Adrenal gland (tissue), 12 donors: ENCODE data around the gene RPS6KA5. TPM values are rescaled to one million over a fixed set of nuclear protein-coding genes. Genes with fewer than 3 reads are reported as not detected.
"Not testable (repeated sequence)": the region's sequence is repeated elsewhere in the genome, so short reads cannot be mapped to it uniquely, and the experiment has no call there.

Experiments
- DNase-seq, 7 donors: peaks; one replicate each; pipeline ENCODE4 v3.0.0-alpha.2; 2019 to 2020
- H3K27ac ChIP-seq, 5 donors: fragments of 200-600 bp; sonication (generic) in 4 of 5; 1 replicate in 3 of 5; 2 replicates in 2 of 5; pipeline versions ENCODE4 v1.5.1 to v1.8.0; 2016 to 2020; ENCODE audit warnings: mild to moderate bottlenecking in 1 of 5
- H3K27me3 ChIP-seq: fragments of 200-600 bp; 2 replicates; pipeline ENCODE4 v1.8.0; 2021
- H3K36me3 ChIP-seq, 2 donors: fragments of 200-600 bp; replicated peaks in 1 of 2; 1 replicate in 1 of 2; 2 replicates in 1 of 2; pipeline versions ENCODE4 v1.5.1 to v1.8.0; 2018 to 2022
- H3K4me1 ChIP-seq, 2 donors: fragments of 200-600 bp; replicated peaks in 1 of 2; 1 replicate in 1 of 2; 2 replicates in 1 of 2; pipeline versions ENCODE4 v1.5.1 to v1.8.0; 2018 to 2021
- H3K4me3 ChIP-seq, 4 donors: fragments of 200-600 bp; sonication (generic) in 3 of 4; one replicate each; pipeline ENCODE4 v1.5.1; 2016 to 2018
- H3K9me3 ChIP-seq, 3 donors: fragments of 200-600 bp; sonication (generic) in 1 of 3; replicated peaks in 1 of 3; 1 replicate in 2 of 3; 2 replicates in 1 of 3; pipeline versions ENCODE4 v1.5.1 to v1.8.0; 2016 to 2021
- POLR2A ChIP-seq, 2 donors: fragments of 450-650 bp; IDR thresholded peaks; one replicate each; pipeline ENCODE4 v1.6.1; 2017; ENCODE audit warnings: antibody characterized with exemption in 2 of 2, mild to moderate bottlenecking in 2 of 2, moderate library complexity in 1 of 2
- WGBS, 4 donors: extraction: QIAGEN DNeasy Blood & Tissue Kit in 2 of 4; methylation state at CpG; one replicate each; pipeline versions ENCODE4 v1.1.5 to v1.1.7; 2013 to 2017; 5-methylcytosine and 5-hydroxymethylcytosine counted together
- intact Hi-C, 2 donors: fragments of 100-400 bp; cut with DNase I; formaldehyde crosslinking; loops; one replicate each; pipeline versions ENCODE4 v1.14.1 to v1.15.0; 2022 to 2023
- polyA plus RNA-seq, 3 donors: library from polyadenylated mRNA; stranded (reverse); fragments of 200-250 nt in 2 of 3; fragments of 350-450 nt in 1 of 3; fragmentation: Illumina TruSeq in 1 of 3; extraction: RNeasy Lipid Tissue Mini Kit (QIAGEN cat#74804) in 1 of 3; gene quantifications; one replicate each; pipeline ENCODE4 v1.2.3, GENCODE V29; 2013 to 2014
- total RNA-seq, 9 donors: library from RNA; depleted of rRNA in 4 of 9; stranded (reverse); fragments of >200 nt in 4 of 9; fragments of 120-200 nt in 1 of 9; fragmentation: NEBNext Ultra II Directional in 1 of 9; extraction: Animal tissue kit (Norgen Biotek cat#: 25700) in 1 of 9; gene quantifications; one replicate each; pipeline versions ENCODE4 v1.1.0 to v1.2.4, GENCODE V29; 2013 to 2023
- TF ChIP-seq, protein P1 (sequence below), 6 experiments: fragments of 450-650 bp in 4 of 6; fragments of 200-600 bp in 2 of 6; sonication (generic) in 1 of 6; IDR thresholded peaks; 1 replicate in 5 of 6; 2 replicates in 1 of 6; pipeline versions ENCODE4 v1.5.1 to v1.8.0; 2016 to 2021; ENCODE audit warnings: antibody characterized with exemption in 6 of 6, mild to moderate bottlenecking in 2 of 6, moderate library complexity in 1 of 6
- donor health status: healthy with polysubstance abuse.
- donor health status: Bipolar disorder and iron deficiency.
- donor health status: DM: yes; HTN: yes; CAD: no.
- donor health status: DM: no; HTN: no; CAD: no.
- donor health status: DM: no; HTN: no; CAD: no.
- donor health status: DM: yes; HTN: yes; CAD: no.

RPS6KA5 gene
- total and polyA plus RNA-seq, 12 donors, result 0.27 to 5.5 (median 1.8) TPM

DNA sequence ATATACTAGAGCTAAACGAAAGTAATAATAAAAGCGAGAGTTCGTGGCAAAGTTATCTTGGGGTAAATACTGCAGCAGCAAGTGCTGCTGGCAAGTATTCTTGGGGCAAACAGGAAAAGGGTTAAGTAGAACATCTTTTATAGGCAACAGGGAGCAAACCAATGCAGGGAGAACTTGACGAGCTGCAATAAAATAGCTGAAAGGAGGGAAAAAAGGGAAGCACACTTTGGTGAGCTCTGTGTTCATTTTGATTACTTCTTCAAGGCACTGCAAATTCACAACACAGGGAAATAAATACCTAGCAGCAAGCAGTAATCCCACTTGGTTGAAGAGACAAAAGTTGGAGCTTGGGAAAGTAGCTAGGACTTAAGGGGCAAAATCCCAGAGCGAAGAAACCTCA lies 201.9 kb downstream of the RPS6KA5 start:
- H3K27me3 ChIP-seq, result no peaks in the 10 kb centered on the region
- no peak for DNase-seq
- TF ChIP-seq, protein P1, sequence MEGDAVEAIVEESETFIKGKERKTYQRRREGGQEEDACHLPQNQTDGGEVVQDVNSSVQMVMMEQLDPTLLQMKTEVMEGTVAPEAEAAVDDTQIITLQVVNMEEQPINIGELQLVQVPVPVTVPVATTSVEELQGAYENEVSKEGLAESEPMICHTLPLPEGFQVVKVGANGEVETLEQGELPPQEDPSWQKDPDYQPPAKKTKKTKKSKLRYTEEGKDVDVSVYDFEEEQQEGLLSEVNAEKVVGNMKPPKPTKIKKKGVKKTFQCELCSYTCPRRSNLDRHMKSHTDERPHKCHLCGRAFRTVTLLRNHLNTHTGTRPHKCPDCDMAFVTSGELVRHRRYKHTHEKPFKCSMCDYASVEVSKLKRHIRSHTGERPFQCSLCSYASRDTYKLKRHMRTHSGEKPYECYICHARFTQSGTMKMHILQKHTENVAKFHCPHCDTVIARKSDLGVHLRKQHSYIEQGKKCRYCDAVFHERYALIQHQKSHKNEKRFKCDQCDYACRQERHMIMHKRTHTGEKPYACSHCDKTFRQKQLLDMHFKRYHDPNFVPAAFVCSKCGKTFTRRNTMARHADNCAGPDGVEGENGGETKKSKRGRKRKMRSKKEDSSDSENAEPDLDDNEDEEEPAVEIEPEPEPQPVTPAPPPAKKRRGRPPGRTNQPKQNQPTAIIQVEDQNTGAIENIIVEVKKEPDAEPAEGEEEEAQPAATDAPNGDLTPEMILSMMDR (IDR thresholded peaks at IDR 0.05), result no peak
- TF ChIP-seq POLR2A (IDR thresholded peaks at IDR 0.05), result no peak
- no peaks in the 10 kb centered on the region for H3K4me1 ChIP-seq
- 83 to 89% (median 89%) methylated on average over 5 of the region's 5 CpGs for WGBS, 4 donors
- H3K36me3 ChIP-seq, result no peaks in the 10 kb centered on the region
- intact Hi-C loops, result no loop called here
- no peak overlapping the region for H3K27ac ChIP-seq
- H3K9me3 ChIP-seq, result no peaks in the 10 kb centered on the region
- H3K4me3 ChIP-seq, result no peak overlapping the region

DNA sequence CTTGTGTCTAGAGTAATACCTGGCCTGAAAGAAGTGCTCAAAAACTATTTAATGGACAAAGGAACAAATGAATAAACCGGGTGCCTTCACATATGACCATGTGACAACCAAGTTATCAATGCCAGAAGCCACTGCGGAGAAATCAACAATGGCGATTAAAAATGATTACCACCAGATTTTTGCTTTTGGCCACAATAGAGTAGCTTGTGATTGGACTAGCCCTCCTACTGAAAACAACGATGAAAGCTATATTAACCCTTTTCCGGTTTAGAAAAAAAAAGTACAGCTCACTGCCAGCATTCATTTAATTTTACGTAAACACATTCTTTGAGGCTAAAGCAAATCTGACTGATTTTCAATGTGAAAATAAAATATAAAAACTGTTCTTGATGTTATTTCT lies 202.6 kb downstream of the RPS6KA5 start:
- WGBS, 4 donors, result 86 to 89% (median 88%) methylated on average over 6 of the region's 6 CpGs
- H3K36me3 ChIP-seq, result no peaks in the 10 kb centered on the region
- intact Hi-C loops, result no loop called here
- no peak for DNase-seq
- H3K4me1 ChIP-seq, result no peaks in the 10 kb centered on the region
- H3K27ac ChIP-seq, result no peak overlapping the region
- H3K4me3 ChIP-seq, result no peak overlapping the region
- no peaks in the 10 kb centered on the region for H3K9me3 ChIP-seq
- no peak for TF ChIP-seq POLR2A (IDR thresholded peaks at IDR 0.05)
- TF ChIP-seq, protein P1 (IDR thresholded peaks at IDR 0.05), result no peak
- no peaks in the 10 kb centered on the region for H3K27me3 ChIP-seq

DNA sequence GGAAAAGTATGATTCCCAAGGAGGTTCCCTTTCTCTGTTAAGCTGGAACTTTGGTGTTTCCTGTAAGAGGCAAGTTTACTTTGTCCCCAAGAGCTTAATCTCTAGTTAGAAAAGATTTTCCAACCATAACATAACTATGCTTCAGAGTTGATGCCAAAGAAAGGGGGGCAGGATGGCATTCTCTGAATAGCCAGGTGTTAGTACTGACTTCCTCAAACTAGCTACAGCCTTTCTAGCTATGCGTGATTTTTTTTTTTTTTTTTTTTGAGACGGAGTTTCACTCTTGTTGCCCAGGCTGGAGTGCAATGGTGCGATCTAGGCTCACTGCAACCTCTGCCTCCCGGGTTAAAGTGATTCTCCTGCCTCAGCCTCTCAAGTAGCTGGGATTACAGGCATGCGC lies 204.3 kb downstream of the RPS6KA5 start:
- H3K27ac ChIP-seq, intact Hi-C loops, DNase-seq, H3K36me3 ChIP-seq, H3K9me3 ChIP-seq, H3K4me3 ChIP-seq, H3K27me3 ChIP-seq, H3K4me1 ChIP-seq: not testable (repeated sequence)
- 83 to 91% (median 89%) methylated on average over 5 of the region's 5 CpGs for WGBS, 4 donors

DNA sequence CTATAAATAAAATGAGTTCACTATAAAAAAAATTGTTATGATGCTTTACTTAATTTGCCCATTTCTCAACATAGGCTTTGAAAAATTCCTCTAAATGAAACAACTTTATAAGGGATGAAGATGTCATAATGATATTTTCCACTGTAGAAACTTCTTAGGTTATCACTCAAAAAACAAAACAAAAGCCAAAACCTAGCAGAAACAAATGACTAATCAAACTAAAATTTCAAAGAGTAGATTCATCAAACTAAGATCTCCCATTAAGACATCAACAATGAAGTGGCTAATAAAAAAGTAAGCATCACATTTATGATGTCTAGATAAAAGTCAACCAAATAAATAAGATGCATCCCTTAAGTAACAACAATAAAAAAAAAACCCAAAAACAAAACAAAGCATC lies 207.3 kb downstream of the RPS6KA5 start:
- DNase-seq, result no peak
- no peak overlapping the region for H3K4me3 ChIP-seq
- H3K9me3 ChIP-seq, result no peaks in the 10 kb centered on the region
- no peaks in the 10 kb centered on the region for H3K27me3 ChIP-seq
- H3K4me1 ChIP-seq, result no peaks in the 10 kb centered on the region
- no peaks in the 10 kb centered on the region for H3K36me3 ChIP-seq
- no peak overlapping the region for H3K27ac ChIP-seq
- intact Hi-C loops, result no loop called here
- TF ChIP-seq POLR2A (IDR thresholded peaks at IDR 0.05), result no peak
- TF ChIP-seq, protein P1 (IDR thresholded peaks at IDR 0.05), result no peak

DNA sequence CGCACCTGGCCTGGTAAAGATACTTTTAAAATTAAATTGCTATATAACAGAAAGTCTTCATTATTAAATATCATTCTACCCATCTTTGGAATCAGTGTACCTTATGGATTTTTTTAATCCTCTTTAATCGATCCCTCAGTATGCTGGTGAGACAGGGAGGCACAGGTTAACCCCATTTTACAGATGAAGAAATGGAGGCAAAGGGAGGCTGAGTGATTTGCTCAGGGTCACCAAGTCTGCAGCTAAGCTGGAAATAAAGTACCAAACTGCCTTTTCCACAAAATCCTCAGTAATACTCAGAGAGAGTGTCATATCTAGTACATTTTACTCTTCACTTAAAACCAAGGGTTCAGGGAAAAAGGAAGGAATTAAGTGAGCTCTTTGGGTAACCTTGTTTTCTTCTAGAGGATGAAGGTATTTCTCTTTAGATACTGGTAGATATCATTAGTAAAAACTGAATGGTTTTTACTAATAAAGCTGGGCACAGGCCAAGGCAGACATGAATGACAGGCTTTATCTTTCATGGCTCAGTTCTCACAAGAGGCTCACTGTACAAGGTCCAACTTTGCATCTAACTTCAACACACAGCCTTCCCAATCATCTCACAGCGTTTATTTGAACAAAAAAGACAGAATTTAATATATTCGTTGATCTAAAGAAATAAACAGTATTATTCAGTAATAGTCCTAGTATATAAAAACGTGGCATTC lies 209.0 kb downstream of the RPS6KA5 start:
- Histone ChIP-seq H3K27ac (no peak overlapping the region), H3K9me3 (no peaks in the 10 kb centered on the region), H3K4me1 (no peaks in the 10 kb centered on the region), H3K4me3 (no peak overlapping the region), H3K27me3 (no peaks in the 10 kb centered on the region), H3K36me3 (no peaks in the 10 kb centered on the region)
- 84 to 92% (median 88%) methylated on average over 5 of the region's 5 CpGs for WGBS, 4 donors
- TF ChIP-seq POLR2A (IDR thresholded peaks at IDR 0.05), result no peak
- TF ChIP-seq, protein P1 (IDR thresholded peaks at IDR 0.05), result no peak
- intact Hi-C loops, result no loop called here
- DNase-seq, result no peak
